HG03457 (cell line): Measurements from ENCODE around the gene TFAP2E.

Experiments
- ATAC-seq: cut with Tn5 transposase; IDR thresholded peaks from one replicate; pipeline ENCODE4 v1.9.1; 2021; ENCODE audit warnings: moderate number of reproducible peaks; ENCODE audit not compliant: unreplicated experiment

Gene TFAP2E

GRCh38 chr1:35640380-35641232, 67.5 kb downstream of the TFAP2E start:
- ATAC-seq, result no peak

DNA sequence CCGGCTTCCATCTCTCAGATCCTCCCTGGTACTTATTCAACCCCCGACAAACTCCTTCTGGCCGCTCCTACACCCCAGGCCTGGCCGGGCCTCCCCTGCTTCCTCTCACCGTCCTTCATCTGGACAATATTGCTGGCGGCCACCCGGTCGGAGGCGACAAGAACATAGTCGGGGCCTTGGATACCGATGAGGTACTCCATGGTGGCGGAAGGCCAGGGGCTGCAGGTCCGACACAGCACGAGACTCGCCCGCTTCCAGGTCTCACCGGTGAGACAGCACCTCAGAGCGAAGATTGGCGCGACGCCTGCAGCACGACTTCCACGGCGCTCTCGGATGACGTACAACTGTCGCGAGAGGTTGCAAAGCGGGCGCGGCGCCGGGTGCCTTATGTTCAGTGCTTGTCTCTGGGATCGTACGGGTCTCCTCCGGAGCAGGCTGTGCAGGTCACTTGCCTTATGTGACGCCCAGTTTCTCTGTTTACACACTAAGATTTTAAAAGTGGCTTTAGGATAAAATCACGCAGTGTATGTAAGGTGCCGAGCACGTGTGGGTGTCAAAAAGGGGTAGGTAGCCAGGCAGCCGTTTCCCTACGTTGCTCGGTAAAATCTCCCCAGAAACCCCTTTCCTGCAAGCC, 68.2 kb downstream of the TFAP2E start, which contains the start of gene PSMB2:
Gene PSMB2, minus strand, starts transcription at position 294 of the 634 bp plus-strand sequence. Its CDS starts 94 bp downstream, at position 200.
- peak; percentile 56 for ATAC-seq

DNA sequence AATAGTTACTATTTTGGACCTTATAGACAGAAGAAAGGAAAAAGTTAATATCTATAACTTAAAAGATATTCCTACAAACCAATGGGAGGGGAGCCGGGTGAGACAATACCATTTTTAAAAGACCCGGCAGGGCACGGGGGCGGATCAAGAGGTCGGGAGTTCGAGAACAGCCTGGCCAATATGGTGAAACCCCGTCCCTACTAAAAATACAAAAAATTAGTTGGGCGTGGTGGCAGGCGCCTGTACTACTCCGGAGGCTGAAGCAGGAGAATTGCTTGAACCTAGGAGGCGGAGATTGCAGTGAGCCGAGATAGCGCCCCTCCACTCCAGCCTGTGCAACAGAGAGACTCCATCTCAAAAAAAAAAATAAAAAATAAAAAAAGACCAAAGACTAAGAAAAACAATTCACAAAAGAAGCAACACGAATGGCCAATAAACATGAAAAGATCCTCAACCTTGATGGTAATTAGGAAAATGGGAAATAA, 69.4 kb downstream of the TFAP2E start:
- no peak for ATAC-seq

DNA sequence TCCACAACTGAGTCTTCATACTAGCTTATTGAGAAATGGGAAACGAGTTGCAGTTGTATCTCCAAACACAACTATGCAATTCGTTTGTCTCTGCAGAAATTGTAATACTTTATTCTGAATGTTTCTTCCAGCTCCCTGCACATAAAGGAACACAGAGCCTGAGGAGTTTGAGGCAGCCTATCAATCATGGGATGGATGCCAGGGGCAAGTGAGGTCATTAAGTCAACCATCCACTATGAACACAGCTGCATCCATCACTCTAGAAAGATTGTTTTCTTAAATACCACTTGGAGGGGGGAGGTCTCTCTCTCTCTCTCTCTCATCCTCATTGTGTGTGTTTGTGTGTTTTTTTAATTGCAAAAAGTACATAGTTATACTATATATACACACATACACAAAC, 71.1 kb downstream of the TFAP2E start:
- ATAC-seq, result no peak
